Activated CD4-positive, alpha-beta T cell treated with anti-CD3 and anti-CD28 coated beads, Interleukin-2, Interleukin-6, amounts not matched to agents 100 ng/mL and 50 ng/mL, durations not matched to agents 16 hours and 8 hours (primary cell): ENCODE results near the gene HADHB.
A peak's percentile ranks its signal among the peaks of the same experiment; 100 is the strongest.
"Not testable (repeated sequence)": the region's sequence is repeated elsewhere in the genome, so short reads cannot be mapped to it uniquely, and the experiment has no call there.

Source experiments
- DNase-seq: peaks from one replicate; pipeline ENCODE4 v3.0.0-alpha.2; 2020

The HADHB gene

DNA sequence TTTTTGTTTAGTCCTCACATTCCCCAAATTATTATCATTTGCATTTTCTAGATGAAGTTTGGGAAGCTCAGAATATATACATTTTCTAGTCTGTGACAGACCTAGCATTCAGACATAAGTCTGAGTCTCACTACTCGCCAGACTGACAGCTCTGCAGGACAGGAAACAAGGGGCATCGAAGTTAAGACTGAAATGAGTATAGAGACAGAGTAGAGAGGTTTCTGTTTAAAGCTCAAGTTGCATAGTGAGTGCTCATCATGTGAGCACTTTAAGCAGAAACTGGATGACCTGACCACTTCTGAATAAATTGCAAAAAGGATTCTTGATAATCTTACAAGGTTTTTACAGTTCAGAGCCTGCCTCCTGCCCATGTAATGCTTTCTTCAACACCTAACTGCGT is 1.1 kb downstream of the HADHB start:
- DNase-seq = peak; percentile 71

DNA sequence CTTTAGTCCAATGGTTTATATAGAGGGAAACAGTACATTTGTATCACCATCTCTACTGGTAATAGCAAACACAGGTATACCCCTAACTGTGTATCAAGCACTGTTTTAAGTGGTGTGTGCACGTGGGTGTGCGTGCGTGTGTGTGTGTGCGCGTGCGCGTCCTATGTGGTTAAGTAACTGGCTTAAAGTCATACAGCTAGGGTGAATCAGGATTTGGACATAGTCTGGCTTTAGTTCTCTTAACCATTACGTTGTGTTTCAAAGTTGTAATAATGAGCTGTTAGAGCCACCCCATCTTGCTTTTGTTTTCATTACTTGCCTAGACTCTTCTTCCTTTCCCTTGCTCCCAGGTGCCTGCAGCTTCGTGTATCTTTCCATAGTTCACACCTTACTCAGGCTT is 2.1 kb downstream of the HADHB start:
- peak; percentile 45 for DNase-seq

DNA sequence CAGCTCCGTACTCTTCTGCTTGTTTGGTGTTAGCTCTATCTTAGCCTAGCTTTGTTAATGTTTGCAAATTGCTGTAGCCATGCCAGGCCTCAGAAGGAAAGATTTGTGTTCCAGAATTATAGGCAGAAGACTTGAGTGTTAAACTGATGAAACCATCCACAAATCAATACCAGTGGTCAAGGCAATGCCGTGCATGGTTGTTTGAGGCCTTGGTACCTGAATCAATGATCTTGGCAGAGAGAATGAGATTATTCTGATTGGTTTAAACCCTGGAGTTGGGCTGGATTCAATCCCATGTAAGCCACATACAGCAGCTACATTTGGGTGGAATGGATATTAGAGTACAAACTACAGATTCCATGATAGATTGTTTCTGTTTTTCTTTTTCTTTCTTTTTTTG is 4.9 kb downstream of the HADHB start:
- no peak for DNase-seq

DNA sequence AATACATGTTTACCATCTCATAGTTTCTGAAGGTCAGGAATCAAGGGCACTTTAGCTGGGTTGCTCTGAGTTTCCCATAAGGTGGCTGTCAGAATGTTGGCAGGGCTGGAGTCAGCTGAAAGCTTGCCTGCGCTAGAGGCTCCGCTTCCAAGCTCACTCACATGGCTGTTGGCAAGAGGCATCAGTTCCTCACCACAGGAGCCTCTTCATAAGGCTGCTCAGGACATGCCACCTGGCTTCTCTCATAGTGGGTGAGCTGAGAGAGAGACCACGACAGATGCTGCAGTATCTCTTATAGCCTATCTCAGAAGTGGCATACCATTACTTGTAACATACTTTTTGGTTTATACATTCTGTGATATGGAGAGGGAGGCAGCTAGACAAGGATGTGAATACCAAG is 7.2 kb downstream of the HADHB start:
- DNase-seq = no peak

DNA sequence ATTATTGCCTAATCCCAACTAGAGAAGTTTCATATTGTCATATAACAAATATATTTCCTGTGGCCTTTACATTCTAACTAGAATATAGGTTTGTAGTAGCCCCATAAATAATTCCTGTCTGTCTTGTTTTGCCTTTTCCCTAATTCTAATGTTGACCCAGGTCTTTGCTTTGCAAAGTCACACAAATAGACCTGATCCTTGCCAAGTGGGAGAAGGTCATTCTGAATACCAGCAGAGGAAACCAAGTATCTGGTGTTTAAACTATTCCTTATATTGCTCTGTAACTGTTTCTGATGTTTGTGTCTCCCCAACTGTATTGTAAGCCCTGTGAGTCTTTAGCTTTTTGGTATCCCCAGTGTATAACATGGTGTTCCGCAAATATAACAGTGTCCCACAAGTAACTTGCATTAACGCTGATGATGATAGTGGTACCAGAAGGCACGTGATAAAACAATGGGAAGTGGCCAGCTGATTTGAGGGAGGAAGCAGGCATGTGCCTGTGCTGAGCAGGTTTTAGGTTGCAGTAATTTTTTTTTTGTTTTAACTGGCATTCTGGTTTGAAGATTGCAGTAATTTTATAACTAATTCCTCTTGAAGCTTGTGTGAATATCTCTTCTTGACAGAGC is 11.1 kb downstream of the HADHB start:
- no peak for DNase-seq

DNA sequence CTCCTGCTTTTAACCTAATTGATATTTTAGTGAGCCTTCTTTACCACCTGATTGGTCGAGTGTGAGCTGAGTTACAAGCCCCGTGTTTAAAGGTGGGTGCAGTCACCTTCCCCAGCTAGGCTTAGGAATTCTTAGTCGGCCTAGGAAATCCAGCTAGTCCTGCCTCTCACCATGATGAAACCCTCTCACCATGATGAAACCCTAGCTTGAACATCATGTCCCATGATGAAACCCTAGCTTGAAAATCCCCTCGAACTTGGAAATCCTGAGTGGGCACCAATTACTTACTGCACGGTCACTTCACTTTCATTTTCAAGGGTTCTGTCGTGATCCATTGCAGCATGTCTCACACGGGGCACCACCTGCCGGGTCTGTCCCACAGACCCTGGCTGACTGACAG is 14.1 kb downstream of the HADHB start:
- not testable (repeated sequence) for DNase-seq

DNA sequence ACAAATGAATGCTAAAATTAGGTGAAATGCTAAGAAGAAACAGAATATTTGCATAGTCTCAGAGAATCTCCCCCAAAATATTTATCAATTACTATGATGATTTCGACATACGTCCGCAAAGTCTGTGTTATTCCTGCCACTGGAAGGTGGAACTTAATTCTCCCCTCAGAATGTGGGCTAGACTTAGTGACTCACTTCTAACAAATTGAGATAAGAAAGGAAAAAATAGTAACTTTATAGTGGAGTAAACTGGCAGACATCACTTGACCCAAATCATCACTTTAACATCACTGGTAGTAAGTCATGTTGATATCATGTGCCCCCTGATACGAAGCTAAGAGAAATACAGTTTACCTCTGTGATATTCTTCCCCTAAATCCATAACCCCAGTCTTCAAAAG is 23.5 kb downstream of the HADHB start:
- DNase-seq = no peak

DNA sequence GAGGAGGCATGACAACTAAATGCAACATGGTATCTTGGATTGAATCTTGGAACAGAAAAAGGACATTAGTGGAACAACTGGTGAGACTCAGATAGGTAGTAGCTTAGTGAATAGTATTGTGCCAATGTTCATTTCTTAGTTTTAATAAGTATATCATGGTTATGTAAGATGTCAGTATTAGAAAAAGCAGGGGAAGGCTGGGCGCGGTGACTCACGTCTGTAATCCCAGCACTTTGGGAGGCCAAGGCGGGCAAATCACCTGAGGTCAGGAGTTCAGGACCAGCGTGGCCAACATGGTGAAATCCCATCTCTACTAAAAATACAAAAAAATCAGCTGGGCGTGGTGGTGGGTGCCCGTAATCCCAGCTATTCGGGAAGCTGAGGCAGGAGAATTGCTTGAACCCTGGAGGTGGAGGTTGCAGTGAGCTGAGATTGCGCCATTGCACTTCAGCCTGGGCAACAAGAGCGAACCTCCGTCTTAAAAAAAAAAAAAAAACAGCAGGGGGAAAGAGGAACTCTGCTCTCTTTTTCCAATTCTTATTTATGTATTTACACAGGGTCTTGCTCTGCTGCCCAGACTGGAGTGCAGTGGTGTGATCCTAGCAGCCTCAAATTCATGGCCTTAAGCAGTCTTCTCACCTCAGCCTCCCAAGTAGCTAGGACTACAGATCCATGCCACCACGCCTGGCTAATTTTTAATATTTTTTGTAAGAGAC is 24.1 kb downstream of the HADHB start:
- not testable (repeated sequence) for DNase-seq

DNA sequence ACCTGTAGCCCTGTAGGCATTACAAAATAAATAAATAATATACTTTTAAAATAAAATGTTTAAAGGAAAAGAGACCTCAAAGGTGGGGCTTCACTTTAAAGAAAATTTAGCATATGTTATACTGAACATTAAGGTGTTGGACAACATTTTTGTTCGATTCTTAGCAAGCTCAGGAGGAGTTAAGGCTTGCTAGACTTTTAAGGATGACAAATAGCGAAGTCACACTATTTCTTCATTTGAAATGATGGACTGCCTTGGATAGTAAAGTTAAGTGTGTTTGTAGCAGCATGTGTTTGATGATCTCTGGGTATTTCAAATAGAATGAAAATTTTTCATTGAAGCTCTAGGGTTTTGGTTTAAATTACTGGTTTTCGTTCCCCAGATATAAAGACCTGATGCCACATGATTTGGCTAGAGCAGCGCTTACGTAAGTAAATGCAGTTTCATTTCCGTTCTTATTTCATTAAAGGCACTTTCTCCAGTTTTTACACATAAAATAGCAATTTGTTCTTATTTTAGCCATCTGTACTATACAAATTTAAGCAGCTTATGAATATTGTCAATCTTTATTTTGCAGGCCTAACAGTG is 24.9 kb downstream of the HADHB start:
- no peak for DNase-seq

DNA sequence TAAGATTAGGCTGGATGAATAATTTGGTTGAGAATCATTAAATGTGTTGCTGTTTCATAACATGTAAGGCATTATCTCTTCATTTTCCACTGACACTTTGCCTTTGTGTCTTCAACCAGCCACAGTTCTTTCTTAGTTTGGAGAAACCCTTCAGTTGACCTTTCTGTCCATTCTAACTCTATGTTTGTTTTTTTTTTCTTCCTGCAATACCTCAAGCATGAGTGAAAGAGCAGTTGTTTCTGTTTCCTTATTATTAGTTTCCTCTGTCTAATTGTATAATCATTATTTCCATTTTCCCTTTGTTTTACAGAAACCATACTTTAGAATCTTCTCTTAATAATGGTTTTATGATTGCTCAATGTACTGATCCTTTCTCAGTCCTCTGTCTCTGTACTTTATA is 25.6 kb downstream of the HADHB start:
- DNase-seq = no peak

DNA sequence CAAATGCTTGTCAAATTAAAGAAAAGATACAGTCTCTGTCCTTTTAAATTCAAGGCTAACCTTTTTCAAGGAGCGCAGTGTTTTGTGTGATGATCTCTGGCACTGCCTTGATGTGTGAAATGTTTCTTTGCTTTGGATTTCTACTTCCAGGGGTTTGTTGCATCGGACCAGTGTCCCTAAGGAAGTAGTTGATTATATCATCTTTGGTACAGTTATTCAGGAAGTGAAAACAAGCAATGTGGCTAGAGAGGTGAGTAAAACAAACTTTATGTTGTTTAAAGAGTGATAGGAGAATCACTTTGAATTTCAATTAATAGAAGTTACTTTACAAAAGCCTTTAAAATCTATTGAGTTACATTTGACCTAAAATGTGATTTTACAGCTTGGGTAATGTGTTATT is 28.8 kb downstream of the HADHB start:
- DNase-seq = no peak

DNA sequence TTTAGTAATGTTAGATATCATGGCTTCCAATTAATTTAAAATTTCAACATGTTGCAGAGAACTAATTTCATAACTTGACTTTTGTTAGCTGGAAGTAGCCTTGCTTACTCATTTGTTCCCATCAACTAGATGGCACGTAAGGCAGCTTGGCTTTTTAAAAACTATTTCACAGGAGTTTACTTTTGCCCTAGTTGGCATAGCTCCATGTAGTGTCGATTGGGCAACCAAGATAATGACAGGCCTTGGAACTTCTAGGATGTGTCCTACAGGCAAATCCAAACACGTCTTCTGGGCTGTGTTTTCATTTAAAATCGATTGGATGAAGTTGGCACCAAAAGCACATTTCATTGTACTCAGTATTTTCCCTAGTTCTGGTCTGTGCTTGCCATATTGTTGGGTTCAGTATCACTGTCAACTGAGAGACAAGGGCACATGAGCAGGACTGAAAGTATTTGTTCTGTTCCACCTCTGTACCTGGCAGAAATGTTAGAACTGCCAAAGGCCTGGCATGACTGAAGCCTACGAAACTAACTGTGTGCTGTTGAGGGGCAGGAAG is 29.4 kb downstream of the HADHB start:
- no peak for DNase-seq

DNA sequence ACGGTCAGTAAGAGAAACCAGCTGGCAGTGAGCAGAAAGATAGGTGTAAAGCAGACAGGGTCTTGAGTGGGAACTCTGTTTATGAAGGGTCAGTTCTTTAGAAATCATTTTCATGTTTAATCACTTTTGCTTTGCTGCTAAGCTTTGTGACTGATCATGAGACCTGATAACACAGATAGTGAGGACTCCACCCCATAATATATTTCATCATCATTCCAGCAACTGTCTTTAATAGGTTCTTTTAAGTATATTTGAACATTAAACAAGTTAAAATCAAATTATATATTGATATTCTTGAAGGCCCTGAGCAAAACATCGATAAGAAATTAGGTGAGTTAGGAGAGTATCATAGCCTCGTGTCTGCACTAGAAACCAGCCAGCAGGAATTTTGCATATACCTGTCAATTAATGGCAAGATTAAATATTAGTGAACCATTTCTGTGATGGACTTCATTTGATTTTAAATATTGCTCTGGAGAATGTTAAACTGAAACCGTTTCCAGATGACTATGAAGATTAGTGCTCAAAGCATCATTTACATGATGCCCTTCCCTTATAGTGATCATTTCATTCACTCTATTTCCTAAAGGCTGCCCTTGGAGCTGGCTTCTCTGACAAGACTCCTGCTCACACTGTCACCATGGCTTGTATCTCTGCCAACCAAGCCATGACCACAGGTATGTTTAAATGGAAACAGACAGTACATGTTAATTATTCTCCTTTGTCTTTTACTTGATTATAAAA is 31.9 kb downstream of the HADHB start:
- no peak for DNase-seq

DNA sequence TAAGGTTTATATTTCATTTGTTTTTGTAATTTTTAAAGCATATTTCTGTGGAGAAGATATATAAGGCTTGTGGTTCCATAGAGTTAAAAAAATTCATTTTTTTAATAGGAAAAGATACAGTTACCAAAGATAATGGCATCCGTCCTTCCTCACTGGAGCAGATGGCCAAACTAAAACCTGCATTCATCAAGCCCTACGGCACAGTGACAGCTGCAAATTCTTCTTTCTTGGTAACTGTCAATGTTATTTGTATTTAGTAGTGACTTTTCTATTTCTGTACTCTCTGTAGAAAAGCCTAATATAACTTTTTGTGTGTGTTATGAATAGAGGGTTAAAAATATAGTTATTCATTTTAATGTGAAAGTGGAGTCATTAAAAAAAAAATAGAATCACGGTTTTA is 35.1 kb downstream of the HADHB start:
- no peak for DNase-seq

DNA sequence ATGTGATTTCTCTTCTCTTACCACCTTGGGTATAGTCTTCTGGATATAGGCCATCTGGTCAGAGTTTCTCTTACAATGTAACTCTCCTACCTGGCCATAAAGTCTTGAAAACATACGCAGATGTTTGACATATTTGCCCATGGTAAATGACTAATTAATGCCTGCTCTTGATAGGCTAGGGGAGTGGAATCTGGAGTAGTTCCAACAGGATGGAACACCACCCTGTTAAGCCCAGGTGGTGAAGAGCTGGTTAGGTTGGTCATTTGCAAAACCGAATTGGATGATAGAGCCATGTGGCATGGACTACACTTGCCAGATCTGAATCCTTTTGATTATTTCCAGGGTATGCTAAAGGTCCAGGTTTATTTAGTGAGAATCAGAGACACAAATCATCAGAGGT is 36.5 kb downstream of the HADHB start:
- DNase-seq = no peak

DNA sequence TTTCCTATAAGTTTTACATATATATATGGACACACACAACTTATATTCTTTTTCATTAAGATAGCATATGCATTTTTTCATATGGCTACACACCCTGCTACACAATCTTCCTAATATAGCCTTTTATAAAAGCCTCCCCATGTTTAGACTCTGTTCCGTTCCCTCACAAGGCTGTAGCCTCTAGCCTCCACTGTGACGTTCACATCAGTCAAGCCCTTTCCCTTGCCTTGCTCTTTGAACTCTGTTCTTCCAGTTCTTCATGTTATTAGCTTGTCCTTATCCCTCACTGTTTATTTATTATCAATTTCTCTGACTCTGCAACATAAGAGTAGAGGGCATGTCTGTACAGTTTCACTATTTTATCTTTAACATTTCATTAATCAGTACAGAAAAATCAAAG is 38.9 kb downstream of the HADHB start:
- DNase-seq = no peak

DNA sequence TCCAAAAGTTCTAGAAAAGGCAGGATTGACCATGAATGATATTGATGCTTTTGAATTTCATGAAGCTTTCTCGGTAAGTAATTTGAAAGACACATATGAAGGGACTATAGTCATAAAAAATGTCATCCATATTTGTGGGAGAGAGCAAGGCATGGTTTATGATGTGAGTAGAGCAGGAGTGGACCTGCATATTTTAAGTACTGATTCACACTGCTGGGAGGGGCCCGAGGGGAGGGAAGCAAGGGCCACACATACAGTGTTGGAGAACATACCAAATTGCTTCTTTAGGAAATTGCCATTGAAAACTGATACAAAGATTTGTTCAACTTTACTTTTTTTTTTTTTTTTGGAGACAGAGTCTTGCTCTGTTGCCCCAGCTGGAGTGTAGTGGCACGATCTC is 39.4 kb downstream of the HADHB start:
- DNase-seq = no peak

DNA sequence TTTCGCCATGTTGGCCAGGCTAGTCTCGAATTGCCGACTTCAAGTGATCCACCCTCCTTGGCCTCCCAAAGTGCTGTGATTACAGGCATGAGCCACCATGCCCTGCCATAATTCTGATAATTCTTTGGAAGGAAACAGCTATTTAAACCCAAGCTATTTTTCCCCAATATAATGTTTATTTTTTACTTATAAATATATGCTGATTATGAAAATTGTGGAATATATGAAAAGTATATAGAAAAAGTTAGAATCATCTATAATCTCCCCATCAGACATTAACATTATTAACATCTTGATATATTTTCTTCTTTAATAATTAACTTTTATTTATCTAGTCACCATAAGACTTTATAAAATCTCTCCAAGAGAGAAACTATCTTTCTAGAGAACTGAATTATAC is 41.2 kb downstream of the HADHB start:
- no peak for DNase-seq

DNA sequence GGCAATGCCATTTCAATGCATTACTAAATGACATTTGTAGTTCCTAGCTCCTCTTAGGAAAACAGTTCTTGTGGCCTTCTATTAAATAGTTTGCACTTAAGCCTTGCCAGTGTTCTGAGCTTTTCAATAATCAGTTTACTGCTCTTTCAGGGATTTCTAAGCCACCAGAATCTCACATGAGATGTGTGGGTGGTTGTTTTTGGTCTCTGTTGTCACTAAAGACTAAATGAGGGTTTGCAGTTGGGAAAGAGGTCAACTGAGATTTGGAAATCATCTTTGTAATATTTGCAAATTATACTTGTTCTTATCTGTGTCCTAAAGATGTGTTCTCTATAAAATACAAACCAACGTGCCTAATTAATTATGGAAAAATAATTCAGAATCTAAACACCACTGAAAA is 45.3 kb downstream of the HADHB start:
- no peak for DNase-seq

DNA sequence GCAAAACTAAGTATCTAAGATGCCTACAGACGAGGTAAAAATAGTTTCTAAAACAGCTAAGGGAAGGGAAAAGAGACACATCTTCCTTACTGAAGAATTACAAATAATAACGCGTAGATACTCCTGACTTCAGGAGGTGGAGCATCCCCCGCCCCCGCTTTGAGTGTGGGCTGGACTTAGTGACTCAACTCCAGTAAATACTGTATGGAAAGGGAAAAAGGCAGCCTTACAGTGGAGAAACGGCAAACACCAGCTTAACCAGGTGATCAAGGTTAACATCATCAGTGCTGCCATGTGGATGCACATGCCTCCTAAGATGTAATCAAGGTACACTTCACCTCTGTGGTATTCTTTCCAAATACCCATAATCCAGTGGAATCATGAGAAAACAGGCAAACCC is 47.9 kb downstream of the HADHB start:
- no peak for DNase-seq

DNA sequence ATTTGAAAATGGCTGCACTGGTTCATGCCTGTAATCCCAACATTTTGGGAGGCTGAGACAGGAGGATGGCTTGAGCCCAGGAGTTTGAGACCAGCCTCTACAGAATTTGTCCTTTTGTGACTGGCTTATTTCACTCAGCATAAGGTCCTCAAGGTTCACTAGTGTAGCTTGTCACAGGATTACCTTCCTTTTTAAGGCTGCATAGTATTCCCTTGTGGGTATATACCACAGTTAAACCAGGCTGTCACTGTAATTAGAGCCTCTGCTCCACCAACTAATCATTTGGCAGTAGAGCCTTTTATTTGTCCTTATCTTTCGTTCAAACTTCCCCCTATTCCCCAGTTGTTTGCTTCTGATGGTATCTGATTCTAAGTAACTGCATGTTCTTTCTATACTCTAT is 50.8 kb downstream of the HADHB start:
- no peak for DNase-seq

DNA sequence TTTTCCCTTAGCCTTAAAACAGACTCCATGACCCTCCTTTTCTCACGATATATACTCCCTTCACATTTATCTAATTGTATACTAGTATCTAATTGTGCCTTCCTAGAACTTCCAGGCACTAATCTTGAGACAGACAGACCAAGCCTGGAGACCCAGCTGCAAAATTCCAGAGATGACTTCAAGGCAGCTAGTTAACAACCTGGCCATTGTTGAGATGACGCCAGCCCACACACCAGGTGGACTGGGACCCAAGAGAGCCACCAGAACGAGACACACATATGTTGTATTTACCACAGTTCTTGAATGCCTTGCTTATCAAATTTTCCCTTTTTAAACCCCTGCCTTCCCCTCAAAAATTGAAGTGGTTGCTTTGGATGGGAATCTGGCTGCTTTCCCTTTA is 52.3 kb downstream of the HADHB start:
- no peak for DNase-seq

DNA sequence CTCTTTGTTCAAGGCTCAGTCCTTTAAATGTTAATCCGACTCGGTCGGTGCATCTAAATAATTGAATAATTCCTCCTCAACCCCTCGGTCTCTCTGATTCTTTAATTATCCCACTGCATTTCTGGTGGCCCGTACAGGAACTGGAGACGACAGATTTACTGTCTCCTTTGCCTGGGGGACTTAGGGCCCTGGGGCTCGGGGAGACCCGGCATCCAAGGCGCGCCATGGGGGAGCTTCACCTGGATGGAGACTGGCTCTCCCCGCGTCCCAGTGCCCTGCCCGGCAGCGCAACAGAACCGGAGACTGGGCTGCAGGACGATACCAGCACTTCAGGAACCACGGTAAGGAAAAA is 53.5 kb downstream of the HADHB start:
- no peak for DNase-seq
